NB4 (cell line): Measurements from ENCODE around the gene BMP7.

Experiments used
- MAX ChIP-seq: IDR thresholded peaks from 2 replicates; pipeline ENCODE4 v1.6.1; 2011; ENCODE audit warnings: low read depth, low read length
- TF ChIP-seq, protein P1 (sequence below): IDR thresholded peaks from one replicate; pipeline ENCODE4 v1.5.1; 2012; ENCODE audit warnings: low read depth, low read length

- TF ChIP-seq MAX, result no peak
- TF ChIP-seq, protein P1, sequence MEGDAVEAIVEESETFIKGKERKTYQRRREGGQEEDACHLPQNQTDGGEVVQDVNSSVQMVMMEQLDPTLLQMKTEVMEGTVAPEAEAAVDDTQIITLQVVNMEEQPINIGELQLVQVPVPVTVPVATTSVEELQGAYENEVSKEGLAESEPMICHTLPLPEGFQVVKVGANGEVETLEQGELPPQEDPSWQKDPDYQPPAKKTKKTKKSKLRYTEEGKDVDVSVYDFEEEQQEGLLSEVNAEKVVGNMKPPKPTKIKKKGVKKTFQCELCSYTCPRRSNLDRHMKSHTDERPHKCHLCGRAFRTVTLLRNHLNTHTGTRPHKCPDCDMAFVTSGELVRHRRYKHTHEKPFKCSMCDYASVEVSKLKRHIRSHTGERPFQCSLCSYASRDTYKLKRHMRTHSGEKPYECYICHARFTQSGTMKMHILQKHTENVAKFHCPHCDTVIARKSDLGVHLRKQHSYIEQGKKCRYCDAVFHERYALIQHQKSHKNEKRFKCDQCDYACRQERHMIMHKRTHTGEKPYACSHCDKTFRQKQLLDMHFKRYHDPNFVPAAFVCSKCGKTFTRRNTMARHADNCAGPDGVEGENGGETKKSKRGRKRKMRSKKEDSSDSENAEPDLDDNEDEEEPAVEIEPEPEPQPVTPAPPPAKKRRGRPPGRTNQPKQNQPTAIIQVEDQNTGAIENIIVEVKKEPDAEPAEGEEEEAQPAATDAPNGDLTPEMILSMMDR, result no peak
Measured at GRCh38 chr20:57224641-57225138, 41.8 kb downstream of the BMP7 start.
